GM03348 (cell line): ENCODE data around the gene CARD14.
A peak's percentile ranks its signal among the peaks of the same experiment; 100 is the strongest.
"Not testable (repeated sequence)": the region's sequence is repeated elsewhere in the genome, so short reads cannot be mapped to it uniquely, and the experiment has no call there.

Experiments
- DNase-seq: peaks from one replicate; pipeline ENCODE4 v3.0.0; 2012; ENCODE audit warnings: low spot score

CARD14 gene

GRCh38 chr17:80185968-80186367 lies 16.1 kb downstream of the CARD14 start:
- no peak for DNase-seq

GRCh38 chr17:80187090-80187489 lies 17.3 kb downstream of the CARD14 start:
- no peak for DNase-seq

GRCh38 chr17:80187515-80187941 lies 17.7 kb downstream of the CARD14 start:
- peak; percentile 80 for DNase-seq

GRCh38 chr17:80189611-80190010 lies 19.8 kb downstream of the CARD14 start:
- DNase-seq, result no peak

GRCh38 chr17:80190716-80191115 lies 20.9 kb downstream of the CARD14 start:
- no peak for DNase-seq

GRCh38 chr17:80191192-80191591 lies 21.4 kb downstream of the CARD14 start:
- no peak for DNase-seq

GRCh38 chr17:80191865-80192661 lies 22.2 kb downstream of the CARD14 start:
- peak; percentile 45 for DNase-seq

GRCh38 chr17:80195141-80195540 lies 25.3 kb downstream of the CARD14 start:
- DNase-seq, result no peak

- peak; percentile 67 for DNase-seq
These were observed 26.1 kb downstream of the CARD14 start for GRCh38 chr17:80195671-80196529.

GRCh38 chr17:80196652-80197051 lies 26.8 kb downstream of the CARD14 start:
- no peak for DNase-seq

GRCh38 chr17:80198144-80198661 lies 28.4 kb downstream of the CARD14 start:
- DNase-seq, result no peak

GRCh38 chr17:80199295-80199694 lies 29.5 kb downstream of the CARD14 start:
- DNase-seq, result not testable (repeated sequence)

GRCh38 chr17:80201446-80201845 lies 31.6 kb downstream of the CARD14 start:
- no peak for DNase-seq

- no peak for DNase-seq
These were observed 32.4 kb downstream of the CARD14 start for GRCh38 chr17:80202197-80202596.

- no peak for DNase-seq
These were observed 33.7 kb downstream of the CARD14 start for GRCh38 chr17:80203471-80203963.

GRCh38 chr17:80204626-80205468 lies 35.0 kb downstream of the CARD14 start:
- no peak for DNase-seq

GRCh38 chr17:80205811-80206210 lies 36.0 kb downstream of the CARD14 start:
- DNase-seq, result no peak

- DNase-seq, result no peak
These were observed 38.2 kb downstream of the CARD14 start for GRCh38 chr17:80208050-80208449.

- no peak for DNase-seq
These were observed 39.9 kb downstream of the CARD14 start for GRCh38 chr17:80209765-80210164.

- DNase-seq, result no peak
These were observed 40.7 kb downstream of the CARD14 start for GRCh38 chr17:80210348-80211108.

GRCh38 chr17:80212109-80212508 lies 42.3 kb downstream of the CARD14 start:
- DNase-seq, result no peak
